H1 (cell line): ENCODE data around the gene MAN1C1. TPM values are rescaled to one million over a fixed set of nuclear protein-coding genes. Genes with fewer than 3 reads are reported as not detected.

Experiments
- BCL11A ChIP-seq, 2 experiments: IDR thresholded peaks; one replicate each; pipeline ENCODE4 v1.6.1; 2011; ENCODE audit warnings: low read depth in 2 of 2, low read length in 2 of 2, mild to moderate bottlenecking in 2 of 2
- EP300 ChIP-seq, 2 experiments: IDR thresholded peaks; 1 replicate in 1 of 2; 2 replicates in 1 of 2; pipeline ENCODE4 v1.6.1; 2011 to 2012; ENCODE audit warnings: low read depth in 2 of 2, low read length in 2 of 2, mild to moderate bottlenecking in 2 of 2, borderline replicate concordance in 1 of 2, inconsistent platforms in 1 of 2, moderate library complexity in 1 of 2
- EZH2 ChIP-seq: fragments of 200-600 bp; sonication (generic); IDR thresholded peaks from 2 replicates; pipeline ENCODE4 v1.7.1; 2012; ENCODE audit warnings: low read depth, mild to moderate bottlenecking, moderate library complexity, low read length, inconsistent platforms; ENCODE audit not compliant: severe bottlenecking
- polyA plus RNA-seq, 7 experiments: library from polyadenylated mRNA; depleted of rRNA in 3 of 7; stranded (reverse) in 5 of 7; unstranded in 2 of 7; fragments of >200 nt in 5 of 7; fragments of 200-250 nt in 2 of 7; gene quantifications; 1 replicate in 5 of 7; 2 replicates in 1 of 7; 4 replicates in 1 of 7; pipeline versions ENCODE4 v1.2.1 to v1.2.3, GENCODE V29; 2011 to 2013; ENCODE audit warnings: missing spikeins in 2 of 7, mixed read lengths in 2 of 7
- total RNA-seq: library from RNA; stranded (reverse); fragmentation: NEBNext Ultra II Directional; extraction: Animal tissue kit (Norgen Biotek cat#: 25700); gene quantifications from 2 replicates; pipeline ENCODE4 v1.2.1, GENCODE V29; 2021
- TF ChIP-seq, protein P1 (sequence below): IDR thresholded peaks from 2 replicates; pipeline ENCODE4 v1.6.1; 2011; ENCODE audit warnings: low read length, improper control_type of control experiment

MAN1C1 gene
- total and polyA plus RNA-seq, 2 of the 8 experiments (the other 6 are each of a cell fraction or from before 2014, with no cell fraction given): 7.8 to 15.2 TPM

DNA sequence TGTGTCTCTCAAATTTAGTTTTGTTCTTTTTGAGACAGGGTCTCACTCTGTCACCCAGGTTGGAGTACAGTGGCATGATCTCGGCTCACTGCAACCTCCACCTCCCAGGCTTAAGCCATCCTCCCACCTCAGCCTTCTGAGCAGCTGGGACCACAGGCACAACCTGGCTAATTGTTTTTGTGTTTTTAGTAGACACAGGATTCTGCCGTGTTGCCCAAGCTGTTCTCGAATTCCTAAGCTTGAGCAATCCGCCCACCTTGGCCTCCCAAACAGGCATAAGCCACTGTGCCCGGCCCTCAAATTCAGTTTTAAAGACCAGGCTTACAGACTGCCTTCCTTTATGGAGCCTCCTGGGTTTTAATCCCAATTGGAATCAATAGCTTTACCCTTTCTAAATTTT, 99.7 kb downstream of the MAN1C1 start (continued):
- TF ChIP-seq, protein P1, sequence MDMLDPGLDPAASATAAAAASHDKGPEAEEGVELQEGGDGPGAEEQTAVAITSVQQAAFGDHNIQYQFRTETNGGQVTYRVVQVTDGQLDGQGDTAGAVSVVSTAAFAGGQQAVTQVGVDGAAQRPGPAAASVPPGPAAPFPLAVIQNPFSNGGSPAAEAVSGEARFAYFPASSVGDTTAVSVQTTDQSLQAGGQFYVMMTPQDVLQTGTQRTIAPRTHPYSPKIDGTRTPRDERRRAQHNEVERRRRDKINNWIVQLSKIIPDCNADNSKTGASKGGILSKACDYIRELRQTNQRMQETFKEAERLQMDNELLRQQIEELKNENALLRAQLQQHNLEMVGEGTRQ: no peak
- TF ChIP-seq EP300 (IDR thresholded peaks at IDR 0.05; ENCODE audit: borderline replicate concordance in 1 of 2, low read depth in 2 of 2, low read length in 2 of 2) (no peak), BCL11A (IDR thresholded peaks at IDR 0.05; ENCODE audit: low read depth in 2 of 2, low read length in 2 of 2) (no peak), EZH2 (no peak)
